ENCODE data around the gene RAD23B.

DNA sequence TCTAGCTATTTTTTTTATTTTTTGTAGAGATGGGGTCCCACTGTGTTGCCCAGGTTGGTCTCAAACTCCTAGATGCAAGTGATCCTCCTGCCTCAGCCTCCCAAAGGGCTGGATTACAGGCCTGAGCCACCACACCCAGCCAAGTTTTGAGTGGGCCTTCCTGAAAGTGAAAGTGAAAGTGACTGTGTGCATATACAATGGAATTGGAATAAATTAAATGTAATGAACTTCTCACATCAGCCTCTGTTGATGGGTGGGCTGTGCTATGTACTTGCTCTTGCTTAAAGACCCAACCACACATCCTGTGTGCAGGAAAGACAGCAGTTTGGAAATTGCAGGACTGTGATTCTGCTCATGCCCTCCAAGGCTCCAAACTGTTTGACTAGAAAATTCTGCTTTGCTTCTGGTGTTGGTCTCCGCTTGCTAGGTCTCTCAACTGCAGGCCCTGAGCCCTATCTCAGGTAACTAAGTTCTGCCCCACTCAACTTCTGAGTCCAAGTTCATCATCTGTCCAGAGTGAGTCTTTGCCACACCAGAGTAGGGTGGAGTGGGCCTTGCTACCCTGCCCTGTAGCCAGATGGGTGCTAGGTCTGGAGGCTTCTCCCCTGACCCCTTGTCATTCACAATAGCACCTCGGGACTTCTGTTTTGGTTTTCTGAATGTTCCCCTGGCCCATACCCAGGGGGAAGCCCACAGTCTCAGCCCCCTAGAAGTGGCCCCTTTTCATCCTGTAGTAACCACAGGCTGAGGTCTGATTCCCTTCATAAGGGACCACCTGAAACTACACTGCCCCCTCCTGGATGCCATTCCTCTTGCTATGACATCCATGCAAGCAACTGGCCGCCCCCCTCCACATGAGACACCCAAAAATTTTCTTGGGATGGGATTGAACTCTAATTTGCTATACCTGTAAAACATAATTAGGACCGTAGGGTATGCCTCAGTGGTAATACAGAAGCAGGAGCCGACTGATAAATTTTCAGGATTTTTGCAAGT, 36.5 kb upstream of the RAD23B start:
- TF ChIP-seq, protein P1, sequence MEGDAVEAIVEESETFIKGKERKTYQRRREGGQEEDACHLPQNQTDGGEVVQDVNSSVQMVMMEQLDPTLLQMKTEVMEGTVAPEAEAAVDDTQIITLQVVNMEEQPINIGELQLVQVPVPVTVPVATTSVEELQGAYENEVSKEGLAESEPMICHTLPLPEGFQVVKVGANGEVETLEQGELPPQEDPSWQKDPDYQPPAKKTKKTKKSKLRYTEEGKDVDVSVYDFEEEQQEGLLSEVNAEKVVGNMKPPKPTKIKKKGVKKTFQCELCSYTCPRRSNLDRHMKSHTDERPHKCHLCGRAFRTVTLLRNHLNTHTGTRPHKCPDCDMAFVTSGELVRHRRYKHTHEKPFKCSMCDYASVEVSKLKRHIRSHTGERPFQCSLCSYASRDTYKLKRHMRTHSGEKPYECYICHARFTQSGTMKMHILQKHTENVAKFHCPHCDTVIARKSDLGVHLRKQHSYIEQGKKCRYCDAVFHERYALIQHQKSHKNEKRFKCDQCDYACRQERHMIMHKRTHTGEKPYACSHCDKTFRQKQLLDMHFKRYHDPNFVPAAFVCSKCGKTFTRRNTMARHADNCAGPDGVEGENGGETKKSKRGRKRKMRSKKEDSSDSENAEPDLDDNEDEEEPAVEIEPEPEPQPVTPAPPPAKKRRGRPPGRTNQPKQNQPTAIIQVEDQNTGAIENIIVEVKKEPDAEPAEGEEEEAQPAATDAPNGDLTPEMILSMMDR (IDR thresholded peaks at IDR 0.05): no peak
- no peak for TF ChIP-seq POLR2A (IDR thresholded peaks at IDR 0.05)

Measured in right lobe of liver (tissue), 4 donors.